GM12878 (cell line): ENCODE measurements around the gene C16orf46. TPM values are rescaled to one million over a fixed set of nuclear protein-coding genes. Genes with fewer than 3 reads are reported as not detected.

ENCODE experiments used
- ATAC-seq: fragments of 200-7000 bp; cut with Tn5 transposase; 3 replicates; pipeline ENCODE4 v1.9.1; 2020; ENCODE audit warnings: mild to moderate bottlenecking, moderate library complexity
- BruUV-seq: library from RNA; stranded (reverse); fragments of 400-500 nt; replicated peaks from 2 replicates; lab custom pipeline; 2021; lab: Mats Ljungman, UMichigan
- CTCF ChIA-PET: fragments of 300-600 bp; sonication (Branson Sonifier 250); formaldehyde crosslinking; extraction: SDS; loops from one replicate; lab custom pipeline; 2021; ENCODE audit warnings: inconsistent platforms; lab: Yijun Ruan, JAX
- POLR2A ChIA-PET: fragments of 350-600 bp; formaldehyde crosslinking; extraction: SDS; loops from one replicate; lab custom pipeline; 2021; ENCODE audit warnings: inconsistent platforms; lab: Charles Lee
- RAD21 ChIA-PET: fragments of 300-600 bp; sonication (Branson Sonifier 250); formaldehyde crosslinking; loops from one replicate; lab custom pipeline; 2023; ENCODE audit warnings: antibody characterized with exemption; ENCODE audit not compliant: unreplicated experiment; lab: Charles Lee
- SMC1A ChIA-PET: fragments of 300-600 bp; sonication (Branson Sonifier 250); formaldehyde crosslinking; loops from one replicate; lab custom pipeline; 2023; ENCODE audit not compliant: unreplicated experiment, uncharacterized antibody; lab: Charles Lee
- DNase-seq: peaks from one replicate; pipeline ENCODE4 v3.0.0-alpha.2; 2011; ENCODE audit warnings: low read depth, low spot score
- FAIRE-seq: peaks from 3 replicates; lab custom pipeline; 2011; peaks lifted over from hg19 to GRCh38; lab: Jason Lieb, UNC
- H2AFZ ChIP-seq: 2 replicates; pipeline ENCODE4 v1.6.0; 2011; ENCODE audit warnings: low read depth, low read length, control low read depth; ENCODE audit not compliant: control insufficient read depth
- H3K27ac ChIP-seq: 2 replicates; pipeline ENCODE4 v1.5.1; 2011; ENCODE audit warnings: control low read depth; ENCODE audit not compliant: control insufficient read depth, insufficient read depth
- H3K27me3 ChIP-seq, 2 experiments: replicated peaks in 1 of 2; 2 replicates each; pipeline versions ENCODE4 v1.6.0 to v1.6.1; 2011; ENCODE audit warnings: low read length in 1 of 2; ENCODE audit not compliant: control insufficient read depth in 2 of 2, insufficient read depth in 2 of 2
- H3K36me3 ChIP-seq, 2 experiments: 2 replicates each; pipeline ENCODE4 v1.5.1; 2011; ENCODE audit warnings: low read length in 1 of 2; ENCODE audit not compliant: control insufficient read depth in 2 of 2, insufficient read depth in 2 of 2
- H3K4me1 ChIP-seq: 2 replicates; pipeline ENCODE4 v1.6.1; 2011; ENCODE audit warnings: mild to moderate bottlenecking, low read length, moderate library complexity, mixed read lengths; ENCODE audit not compliant: control insufficient read depth, insufficient read depth
- H3K4me2 ChIP-seq: 2 replicates; pipeline ENCODE4 v1.6.0; 2011; ENCODE audit warnings: control low read depth; ENCODE audit not compliant: control insufficient read depth, insufficient read depth
- H3K4me3 ChIP-seq: fragments of 200-600 bp; sonication (generic); 2 replicates; pipeline ENCODE4 v1.5.1; 2016
- H3K79me2 ChIP-seq: 2 replicates; pipeline ENCODE4 v1.6.0; 2011; ENCODE audit warnings: low read length; ENCODE audit not compliant: control insufficient read depth, insufficient read depth
- H3K9ac ChIP-seq: 2 replicates; pipeline ENCODE4 v1.8.0; 2011; ENCODE audit warnings: low read length, control low read depth, mixed read lengths; ENCODE audit not compliant: control insufficient read depth, insufficient read depth
- H3K9me3 ChIP-seq: replicated peaks from 3 replicates; pipeline ENCODE4 v1.5.1; 2011; ENCODE audit warnings: mild to moderate bottlenecking, low read length; ENCODE audit not compliant: control insufficient read depth, insufficient read depth
- H4K20me1 ChIP-seq: 2 replicates; pipeline ENCODE4 v1.6.0; 2011; ENCODE audit not compliant: control insufficient read depth, insufficient read depth
- BCLAF1 ChIP-seq: fragments of 450-650 bp; IDR thresholded peaks from 2 replicates; pipeline ENCODE4 v1.6.1; 2017; ENCODE audit warnings: antibody characterized with exemption, mild to moderate bottlenecking, moderate library complexity
- CEBPZ ChIP-seq: fragments of 150-350 bp; IDR thresholded peaks from 2 replicates; pipeline ENCODE4 v1.6.1; 2016; ENCODE audit warnings: low read depth, low read length
- JUND ChIP-seq: IDR thresholded peaks from 2 replicates; pipeline ENCODE4 v1.6.1; 2012; ENCODE audit warnings: low read depth, mild to moderate bottlenecking, low read length, improper control_type of control experiment, moderate library complexity
- SMAD5 ChIP-seq: IDR thresholded peaks from 2 replicates; pipeline ENCODE4 v1.6.1; 2016; ENCODE audit warnings: antibody characterized with exemption, low read depth
- YY1 ChIP-seq: IDR thresholded peaks from 2 replicates; pipeline ENCODE4 v1.6.1; 2011; ENCODE audit warnings: low read depth, mild to moderate bottlenecking, low read length
- ZBED1 ChIP-seq: IDR thresholded peaks from 2 replicates; pipeline ENCODE4 v1.6.1; 2016; ENCODE audit warnings: borderline replicate concordance
- WGBS: methylation state at CpG from one replicate; pipeline ENCODE4 v1.1.6; 2016; ENCODE audit warnings: low lambda C conversion rate; ENCODE audit not compliant: insufficient replicate concordance, insufficient coverage; ENCODE audit errors: missing lambda C conversion rate; 5-methylcytosine and 5-hydroxymethylcytosine counted together
- in situ Hi-C: fragments of 300-500 bp; cut with MboI; formaldehyde crosslinking; loops from 9 replicates; pipeline ENCODE4 v1.14.3; 2018; ENCODE audit warnings: mixed read lengths
- intact Hi-C: fragments of 100-400 bp; cut with micrococcal nuclease; formaldehyde crosslinking; loops from one replicate; pipeline ENCODE4 v1.14.2; 2022; ENCODE audit not compliant: unreplicated experiment
- polyA plus RNA-seq, 11 experiments: library from polyadenylated mRNA; depleted of rRNA in 4 of 11; unstranded in 6 of 11; stranded (reverse) in 5 of 11; fragments of >200 nt; fragmentation: Nextera tagmentation in 4 of 11; fragmentation: Illumina TruSeq in 1 of 11; extraction: Ambion mirVana in 4 of 11; extraction: Trizol in 1 of 11; gene quantifications; 1 replicate in 1 of 11; 2 replicates in 10 of 11; pipeline versions ENCODE4 v1.2.1 to v1.2.3, GENCODE V29; 2011 to 2016; ENCODE audit warnings: inconsistent platforms in 2 of 11, missing spikeins in 2 of 11, low read depth in 1 of 11
- total RNA-seq, 4 experiments: library from RNA; depleted of rRNA in 3 of 4; stranded (reverse); fragments of >200 nt in 3 of 4; fragmentation: Illumina TruSeq in 1 of 4; extraction: Trizol in 1 of 4; gene quantifications; 2 replicates each; pipeline versions ENCODE4 v1.2.1 to v1.2.3, GENCODE V29; 2013 to 2021

The C16orf46 gene
- total and polyA plus RNA-seq, 10 of the 15 experiments (the other 5 are each of a cell fraction or from before 2014, with no cell fraction given) = 0.04 to 0.46 (median 0.14) TPM; not detected in 6

- no peak for TF ChIP-seq CEBPZ
- no peak for TF ChIP-seq SMAD5
- no peak for TF ChIP-seq YY1
Observed at GRCh38 chr16:81026429-81026828, 50.6 kb downstream of the C16orf46 start (continued).

- SMC1A ChIA-PET = interaction anchor here (0.6 to 1.9 kb wide), 5 partner anchors 10 to 21 kb away, joined by 3 to 6 read pairs (median 5); no protein-coding TSS in a partner anchor
Observed at GRCh38 chr16:81018496-81018895, 58.5 kb downstream of the C16orf46 start.

More at GRCh38 chr16:81018496-81018895, 58.5 kb downstream of the C16orf46 start:
- Histone ChIP-seq H3K4me3 (no peak overlapping the region), H3K4me2 (no peak overlapping the region)
- TF ChIP-seq JUND (no peak), BCLAF1 (no peak), ZBED1 (no peak), CEBPZ (no peak)
- TF ChIP-seq, all 136 proteins: peak for 0
- H3K9me3 ChIP-seq = no peaks in the 10 kb centered on the region
- peaks cover 7 to 27% of the 10 kb centered on the region in 2 experiments for H3K36me3 ChIP-seq
- in situ Hi-C loops = no loop called here
- intact Hi-C loops = no loop called here
- no peaks in the 10 kb centered on the region for H3K79me2 ChIP-seq
- no peaks in the 10 kb centered on the region for H4K20me1 ChIP-seq
- no peak overlapping the region for H3K9ac ChIP-seq
- H2AFZ ChIP-seq = no peak overlapping the region
- ChIA-PET RAD21 (no interaction called here), CTCF (interaction anchor here (0.7 to 1.4 kb wide), 5 partner anchors 8 to 21 kb away, joined by 3 to 8 read pairs (median 5); partner anchors contain the start of gene ATMIN), POLR2A (interaction anchor here (0.6 kb wide), 1 partner anchor 182 kb away, joined by 3 read pairs; no protein-coding TSS in a partner anchor)
- H3K27ac ChIP-seq = no peak overlapping the region
- DNase-seq (no peak), FAIRE-seq (no peak), ATAC-seq (no peak)
- H3K4me1 ChIP-seq = peaks cover 4% of the 10 kb centered on the region; the same call in 1 of the 2 replicates
- no TSS peak for BruUV-seq
- no peaks in the 10 kb centered on the region for H3K27me3 ChIP-seq
- 96% methylated on average over 2 of the region's 2 CpGs for WGBS
